PC-3 (cell line): ENCODE measurements around the gene ATXN2L. TPM values are rescaled to one million over a fixed set of nuclear protein-coding genes. Genes with fewer than 3 reads are reported as not detected.

Experiments
- ATAC-seq: fragments of 200-7000 bp; cut with Tn5 transposase; 2 replicates; pipeline ENCODE4 v1.9.1; 2020; ENCODE audit warnings: mild to moderate bottlenecking, moderate library complexity
- BruUV-seq: library from RNA; stranded (reverse); fragments of 400-500 nt; replicated peaks from 2 replicates; lab custom pipeline; 2021; lab: Mats Ljungman, UMichigan
- CTCF ChIA-PET: fragments of 300-600 bp; sonication (Branson Sonifier 250); formaldehyde crosslinking; loops from one replicate; lab custom pipeline; 2022; ENCODE audit warnings: antibody characterized with exemption; lab: Charles Lee
- POLR2A ChIA-PET: fragments of 300-600 bp; sonication (Branson Sonifier 250); formaldehyde crosslinking; loops from one replicate; lab custom pipeline; 2022; ENCODE audit warnings: antibody characterized with exemption; ENCODE audit not compliant: unreplicated experiment; lab: Charles Lee
- DNase-seq: peaks from one replicate; pipeline ENCODE4 v3.0.0-alpha.2; 2015
- H2AFZ ChIP-seq: fragments of 300-600 bp; sonication (generic); 2 replicates; pipeline ENCODE4 v1.6.0; 2016; ENCODE audit warnings: antibody characterized with exemption, low read length
- H3F3A ChIP-seq: fragments of 300-600 bp; sonication (generic); one replicate; pipeline ENCODE4 v1.6.0; 2017; ENCODE audit warnings: antibody characterized with exemption, low read length, control low read depth, mild to moderate bottlenecking; ENCODE audit not compliant: unreplicated experiment
- H3K27ac ChIP-seq: fragments of 300-600 bp; sonication (generic); 2 replicates; pipeline ENCODE4 v1.5.1; 2016; ENCODE audit warnings: mild to moderate bottlenecking, low read length
- H3K27me3 ChIP-seq: fragments of 300-600 bp; sonication (generic); 2 replicates; pipeline ENCODE4 v1.6.1; 2016; ENCODE audit warnings: low read length, mixed read lengths
- H3K36me3 ChIP-seq: fragments of 300-600 bp; sonication (generic); 2 replicates; pipeline ENCODE4 v1.6.1; 2016; ENCODE audit warnings: low read depth, mixed run types, low read length, mixed read lengths
- H3K4me1 ChIP-seq: fragments of 300-600 bp; sonication (generic); 2 replicates; pipeline ENCODE4 v1.5.1; 2016; ENCODE audit warnings: low read length; ENCODE audit not compliant: insufficient read depth
- H3K4me2 ChIP-seq: fragments of 300-600 bp; sonication (generic); 2 replicates; pipeline ENCODE4 v1.6.0; 2016; ENCODE audit warnings: low read length
- H3K4me3 ChIP-seq: fragments of 300-600 bp; sonication (generic); 2 replicates; pipeline ENCODE4 v1.5.1; 2016; ENCODE audit warnings: mild to moderate bottlenecking, low read length, mixed read lengths
- H3K79me2 ChIP-seq: fragments of 300-600 bp; sonication (generic); 2 replicates; pipeline ENCODE4 v1.6.1; 2017; ENCODE audit warnings: low read length, mixed read lengths
- H3K9ac ChIP-seq: fragments of 300-600 bp; sonication (generic); 2 replicates; pipeline ENCODE4 v1.6.0; 2016; ENCODE audit warnings: mild to moderate bottlenecking, low read length
- H3K9me2 ChIP-seq: fragments of 300-600 bp; sonication (generic); replicated peaks from 2 replicates; pipeline ENCODE4 v1.6.1; 2016; ENCODE audit warnings: mixed run types, low read length, mixed read lengths
- H3K9me3 ChIP-seq: fragments of 300-600 bp; sonication (generic); 2 replicates; pipeline ENCODE4 v1.6.1; 2016; ENCODE audit warnings: low read length, mixed read lengths
- H4K20me1 ChIP-seq: fragments of 300-600 bp; sonication (generic); 2 replicates; pipeline ENCODE4 v1.6.1; 2016; ENCODE audit warnings: low read length, mixed read lengths
- EZH2 ChIP-seq: fragments of 300-600 bp; sonication (generic); IDR thresholded peaks from one replicate; pipeline ENCODE4 v1.6.1; 2017; ENCODE audit warnings: antibody characterized with exemption, mild to moderate bottlenecking, low read length; ENCODE audit not compliant: unreplicated experiment
- EZH2phosphoT487 ChIP-seq: fragments of 300-600 bp; sonication (generic); IDR thresholded peaks from 2 replicates; pipeline ENCODE4 v1.6.1; 2018; ENCODE audit warnings: mild to moderate bottlenecking, antibody characterized with exemption, low read length, borderline replicate concordance
- intact Hi-C: fragments of 100-400 bp; cut with micrococcal nuclease; formaldehyde crosslinking; loops from 2 replicates; pipeline ENCODE4 v1.9.0; 2023
- total RNA-seq: library from RNA; depleted of rRNA; stranded (reverse); fragments of >200 nt; gene quantifications from 2 replicates; pipeline ENCODE4 v1.2.3, GENCODE V29; 2014
- TF ChIP-seq, protein P1 (sequence below): fragments of 300-600 bp; sonication (generic); conservative IDR thresholded peaks from 2 replicates; pipeline ENCODE4 v1.5.1; 2017; ENCODE audit warnings: antibody characterized with exemption, low read depth, mild to moderate bottlenecking, low read length

The ATXN2L gene
- total RNA-seq, 1 experiment from 2014 or later: 65.8 TPM

DNA sequence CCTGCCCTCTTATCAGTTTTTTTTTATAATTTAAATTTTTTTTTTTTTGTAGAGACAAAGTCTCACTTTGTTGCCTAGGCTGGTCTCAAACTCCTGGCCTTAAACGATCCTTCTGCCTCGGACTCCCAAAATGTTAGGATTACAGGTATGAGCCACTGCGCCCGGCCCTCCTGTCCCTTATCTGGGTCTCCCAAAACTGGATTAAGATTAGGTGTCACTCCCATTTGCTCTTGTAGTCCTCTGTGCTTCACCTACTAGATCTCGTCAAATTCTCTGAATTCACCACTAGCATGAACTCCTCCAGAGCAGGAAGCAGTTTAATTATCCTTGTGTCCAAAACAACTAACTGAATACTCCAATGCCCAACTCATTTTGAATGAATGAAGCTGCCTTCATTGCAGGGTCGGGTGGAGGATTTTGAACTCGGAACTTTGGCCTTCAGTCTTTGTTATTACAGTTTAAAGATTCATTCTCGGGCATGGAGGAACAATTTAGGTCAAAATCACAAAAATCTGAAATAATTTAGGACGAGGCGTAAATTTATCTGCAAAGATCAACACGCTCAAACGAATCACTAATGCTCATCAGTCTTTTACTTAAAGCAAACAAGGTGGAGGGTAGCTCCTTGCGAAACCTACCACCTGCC lies 802 bp upstream of the ATXN2L start:
- no peaks in the 10 kb centered on the region for H3K9me2 ChIP-seq
- peak overlapping the region; percentile 96 for H3K4me3 ChIP-seq
- POLR2A ChIA-PET: interaction anchor here (0.7 to 1.0 kb wide), 2 partner anchors 23 to 152 kb away, joined by 4 to 8 read pairs; no protein-coding TSS in a partner anchor
- H3K9ac ChIP-seq: peak overlapping the region; percentile 99
- TF ChIP-seq, protein P1, sequence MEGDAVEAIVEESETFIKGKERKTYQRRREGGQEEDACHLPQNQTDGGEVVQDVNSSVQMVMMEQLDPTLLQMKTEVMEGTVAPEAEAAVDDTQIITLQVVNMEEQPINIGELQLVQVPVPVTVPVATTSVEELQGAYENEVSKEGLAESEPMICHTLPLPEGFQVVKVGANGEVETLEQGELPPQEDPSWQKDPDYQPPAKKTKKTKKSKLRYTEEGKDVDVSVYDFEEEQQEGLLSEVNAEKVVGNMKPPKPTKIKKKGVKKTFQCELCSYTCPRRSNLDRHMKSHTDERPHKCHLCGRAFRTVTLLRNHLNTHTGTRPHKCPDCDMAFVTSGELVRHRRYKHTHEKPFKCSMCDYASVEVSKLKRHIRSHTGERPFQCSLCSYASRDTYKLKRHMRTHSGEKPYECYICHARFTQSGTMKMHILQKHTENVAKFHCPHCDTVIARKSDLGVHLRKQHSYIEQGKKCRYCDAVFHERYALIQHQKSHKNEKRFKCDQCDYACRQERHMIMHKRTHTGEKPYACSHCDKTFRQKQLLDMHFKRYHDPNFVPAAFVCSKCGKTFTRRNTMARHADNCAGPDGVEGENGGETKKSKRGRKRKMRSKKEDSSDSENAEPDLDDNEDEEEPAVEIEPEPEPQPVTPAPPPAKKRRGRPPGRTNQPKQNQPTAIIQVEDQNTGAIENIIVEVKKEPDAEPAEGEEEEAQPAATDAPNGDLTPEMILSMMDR: no peak
- TF ChIP-seq EZH2phosphoT487 (no peak), EZH2 (no peak)
- H3K4me2 ChIP-seq: peak overlapping the region; percentile 96
- TSS peak; percentile 82 for BruUV-seq
- peak overlapping the region; percentile 86 for H3K27ac ChIP-seq
- peak overlapping the region; percentile 86 for H2AFZ ChIP-seq
- no peak for DNase-seq
- H3K9me3 ChIP-seq: no peaks in the 10 kb centered on the region
- no peaks in the 10 kb centered on the region for H3K27me3 ChIP-seq
- H3K4me1 ChIP-seq: peaks cover 22% of the 10 kb centered on the region
- H3K36me3 ChIP-seq: peaks cover 19% of the 10 kb centered on the region
- CTCF ChIA-PET: no interaction called here
- intact Hi-C loops: loop anchor here (5.0 kb wide), 1 partner anchor 125 kb away; no protein-coding TSS in a partner anchor
- ATAC-seq: no peak
- H3F3A ChIP-seq: no peaks in the 10 kb centered on the region
- H4K20me1 ChIP-seq: peaks cover 26% of the 10 kb centered on the region
- peaks cover 46% of the 10 kb centered on the region for H3K79me2 ChIP-seq

DNA sequence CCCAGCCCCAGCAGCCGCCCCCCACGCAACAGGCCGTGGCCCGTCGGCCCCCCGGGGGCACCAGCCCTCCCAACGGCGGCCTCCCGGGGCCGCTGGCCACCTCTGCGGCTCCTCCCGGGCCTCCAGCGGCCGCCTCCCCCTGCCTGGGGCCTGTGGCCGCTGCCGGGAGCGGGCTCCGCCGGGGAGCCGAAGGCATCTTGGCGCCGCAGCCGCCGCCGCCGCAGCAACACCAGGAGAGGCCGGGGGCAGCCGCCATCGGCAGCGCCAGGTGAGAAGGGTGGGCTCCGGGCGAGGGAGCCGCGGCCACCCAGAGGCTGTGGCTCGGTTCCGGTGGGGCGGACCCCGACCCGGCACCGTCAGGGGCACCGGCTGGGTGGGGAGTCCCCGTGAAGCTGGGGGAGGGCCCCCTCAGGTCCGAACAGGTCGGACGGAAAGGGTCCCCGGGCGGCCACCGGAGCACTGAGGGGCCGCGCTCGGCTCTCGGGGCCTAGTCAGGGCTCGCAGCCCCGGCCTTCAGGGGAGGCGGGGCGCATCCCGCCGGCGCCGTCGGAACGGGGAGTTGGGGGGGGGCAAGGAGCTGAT lies 583 bp downstream of the ATXN2L start:
- H3K27me3 ChIP-seq: no peaks in the 10 kb centered on the region
- DNase-seq (no peak), ATAC-seq (peak; percentile 7)
- peak overlapping the region; percentile 99 for H3K9ac ChIP-seq
- H3F3A ChIP-seq: no peaks in the 10 kb centered on the region
- peaks cover 22% of the 10 kb centered on the region for H3K4me1 ChIP-seq
- peak overlapping the region; percentile 86 for H3K27ac ChIP-seq
- H4K20me1 ChIP-seq: peaks cover 27% of the 10 kb centered on the region
- H3K36me3 ChIP-seq: peaks cover 31% of the 10 kb centered on the region
- ChIA-PET POLR2A (interaction anchor here (0.6 to 1.0 kb wide), 2 partner anchors 22 to 23 kb away, joined by 4 to 8 read pairs; no protein-coding TSS in a partner anchor), CTCF (no interaction called here)
- H3K79me2 ChIP-seq: peaks cover 58% of the 10 kb centered on the region
- peak overlapping the region; percentile 96 for H3K4me2 ChIP-seq
- H3K9me3 ChIP-seq: no peaks in the 10 kb centered on the region
- peak overlapping the region; percentile 50; the same call in 1 of the 2 replicates for H2AFZ ChIP-seq
- peak overlapping the region; percentile 96 for H3K4me3 ChIP-seq
- no peaks in the 10 kb centered on the region for H3K9me2 ChIP-seq
- no peak for TF ChIP-seq EZH2
- no peak for TF ChIP-seq EZH2phosphoT487
- TF ChIP-seq, protein P1: no peak
- no TSS peak for BruUV-seq
- intact Hi-C loops: loop anchor here (5.0 kb wide), 1 partner anchor 124 kb away; no protein-coding TSS in a partner anchor
